Measurements from ENCODE around the gene SAMM50.

GRCh38 chr22:43972931-43973462, 17.8 kb downstream of the SAMM50 start:
- TF ChIP-seq CTCF (IDR thresholded peaks at IDR 0.05) (no peak), ZFX (IDR thresholded peaks at IDR 0.05; ENCODE audit: borderline replicate concordance) (no peak)

Data from 22Rv1 (cell line).